GM12878 (cell line): ENCODE data around the gene IMPG2. TPM values are rescaled to one million over a fixed set of nuclear protein-coding genes. Genes with fewer than 3 reads are reported as not detected.

Experiments used
- ATAC-seq: fragments of 200-7000 bp; cut with Tn5 transposase; 3 replicates; pipeline ENCODE4 v1.9.1; 2020; ENCODE audit warnings: mild to moderate bottlenecking, moderate library complexity
- BruUV-seq: library from RNA; stranded (reverse); fragments of 400-500 nt; replicated peaks from 2 replicates; lab custom pipeline; 2021; lab: Mats Ljungman, UMichigan
- CTCF ChIA-PET: fragments of 300-600 bp; sonication (Branson Sonifier 250); formaldehyde crosslinking; extraction: SDS; loops from one replicate; lab custom pipeline; 2021; ENCODE audit warnings: inconsistent platforms; lab: Yijun Ruan, JAX
- POLR2A ChIA-PET: fragments of 350-600 bp; formaldehyde crosslinking; extraction: SDS; loops from one replicate; lab custom pipeline; 2021; ENCODE audit warnings: inconsistent platforms; lab: Charles Lee
- RAD21 ChIA-PET: fragments of 300-600 bp; sonication (Branson Sonifier 250); formaldehyde crosslinking; loops from one replicate; lab custom pipeline; 2023; ENCODE audit warnings: antibody characterized with exemption; ENCODE audit not compliant: unreplicated experiment; lab: Charles Lee
- SMC1A ChIA-PET: fragments of 300-600 bp; sonication (Branson Sonifier 250); formaldehyde crosslinking; loops from one replicate; lab custom pipeline; 2023; ENCODE audit not compliant: unreplicated experiment, uncharacterized antibody; lab: Charles Lee
- DNase-seq: peaks from one replicate; pipeline ENCODE4 v3.0.0-alpha.2; 2011; ENCODE audit warnings: low read depth, low spot score
- FAIRE-seq: peaks from 3 replicates; lab custom pipeline; 2011; peaks lifted over from hg19 to GRCh38; lab: Jason Lieb, UNC
- H2AFZ ChIP-seq: 2 replicates; pipeline ENCODE4 v1.6.0; 2011; ENCODE audit warnings: low read depth, low read length, control low read depth; ENCODE audit not compliant: control insufficient read depth
- H3K27ac ChIP-seq: 2 replicates; pipeline ENCODE4 v1.5.1; 2011; ENCODE audit warnings: control low read depth; ENCODE audit not compliant: control insufficient read depth, insufficient read depth
- H3K27me3 ChIP-seq, 2 experiments: replicated peaks in 1 of 2; 2 replicates each; pipeline versions ENCODE4 v1.6.0 to v1.6.1; 2011; ENCODE audit warnings: low read length in 1 of 2; ENCODE audit not compliant: control insufficient read depth in 2 of 2, insufficient read depth in 2 of 2
- H3K36me3 ChIP-seq, 2 experiments: 2 replicates each; pipeline ENCODE4 v1.5.1; 2011; ENCODE audit warnings: low read length in 1 of 2; ENCODE audit not compliant: control insufficient read depth in 2 of 2, insufficient read depth in 2 of 2
- H3K4me1 ChIP-seq: 2 replicates; pipeline ENCODE4 v1.6.1; 2011; ENCODE audit warnings: mild to moderate bottlenecking, low read length, moderate library complexity, mixed read lengths; ENCODE audit not compliant: control insufficient read depth, insufficient read depth
- H3K4me2 ChIP-seq: 2 replicates; pipeline ENCODE4 v1.6.0; 2011; ENCODE audit warnings: control low read depth; ENCODE audit not compliant: control insufficient read depth, insufficient read depth
- H3K4me3 ChIP-seq: fragments of 200-600 bp; sonication (generic); 2 replicates; pipeline ENCODE4 v1.5.1; 2016
- H3K79me2 ChIP-seq: 2 replicates; pipeline ENCODE4 v1.6.0; 2011; ENCODE audit warnings: low read length; ENCODE audit not compliant: control insufficient read depth, insufficient read depth
- H3K9ac ChIP-seq: 2 replicates; pipeline ENCODE4 v1.8.0; 2011; ENCODE audit warnings: low read length, control low read depth, mixed read lengths; ENCODE audit not compliant: control insufficient read depth, insufficient read depth
- H3K9me3 ChIP-seq: replicated peaks from 3 replicates; pipeline ENCODE4 v1.5.1; 2011; ENCODE audit warnings: mild to moderate bottlenecking, low read length; ENCODE audit not compliant: control insufficient read depth, insufficient read depth
- H4K20me1 ChIP-seq: 2 replicates; pipeline ENCODE4 v1.6.0; 2011; ENCODE audit not compliant: control insufficient read depth, insufficient read depth
- KAT2A ChIP-seq: conservative IDR thresholded peaks from 2 replicates; pipeline ENCODE4 v1.6.1; 2011; ENCODE audit warnings: low read depth, low read length; ENCODE audit not compliant: control insufficient read depth
- LARP7 ChIP-seq: fragments of 450-650 bp; IDR thresholded peaks from 2 replicates; pipeline ENCODE4 v1.6.1; 2017; ENCODE audit warnings: mild to moderate bottlenecking
- POLR2AphosphoS2 ChIP-seq: IDR thresholded peaks from 2 replicates; pipeline ENCODE4 v1.6.1; 2011; ENCODE audit warnings: low read depth, mild to moderate bottlenecking, low read length, improper control_type of control experiment, moderate library complexity
- SIN3A ChIP-seq: IDR thresholded peaks from 2 replicates; pipeline ENCODE4 v1.6.1; 2012; ENCODE audit warnings: low read depth, low read length, improper control_type of control experiment
- WGBS: methylation state at CpG from one replicate; pipeline ENCODE4 v1.1.6; 2016; ENCODE audit warnings: low lambda C conversion rate; ENCODE audit not compliant: insufficient replicate concordance, insufficient coverage; ENCODE audit errors: missing lambda C conversion rate; 5-methylcytosine and 5-hydroxymethylcytosine counted together
- in situ Hi-C: fragments of 300-500 bp; cut with MboI; formaldehyde crosslinking; loops from 9 replicates; pipeline ENCODE4 v1.14.3; 2018; ENCODE audit warnings: mixed read lengths
- intact Hi-C: fragments of 100-400 bp; cut with micrococcal nuclease; formaldehyde crosslinking; loops from one replicate; pipeline ENCODE4 v1.14.2; 2022; ENCODE audit not compliant: unreplicated experiment
- polyA plus RNA-seq, 11 experiments: library from polyadenylated mRNA; depleted of rRNA in 4 of 11; unstranded in 6 of 11; stranded (reverse) in 5 of 11; fragments of >200 nt; fragmentation: Nextera tagmentation in 4 of 11; fragmentation: Illumina TruSeq in 1 of 11; extraction: Ambion mirVana in 4 of 11; extraction: Trizol in 1 of 11; gene quantifications; 1 replicate in 1 of 11; 2 replicates in 10 of 11; pipeline versions ENCODE4 v1.2.1 to v1.2.3, GENCODE V29; 2011 to 2016; ENCODE audit warnings: inconsistent platforms in 2 of 11, missing spikeins in 2 of 11, low read depth in 1 of 11
- total RNA-seq, 4 experiments: library from RNA; depleted of rRNA in 3 of 4; stranded (reverse); fragments of >200 nt in 3 of 4; fragmentation: Illumina TruSeq in 1 of 4; extraction: Trizol in 1 of 4; gene quantifications; 2 replicates each; pipeline versions ENCODE4 v1.2.1 to v1.2.3, GENCODE V29; 2013 to 2021
- TF ChIP-seq, protein P1 (sequence below): IDR thresholded peaks from 2 replicates; pipeline ENCODE4 v1.6.1; 2011; ENCODE audit warnings: low read depth, low read length, improper control_type of control experiment, borderline replicate concordance
- TF ChIP-seq, protein P2 (sequence below): fragments of 450-650 bp; IDR thresholded peaks from 2 replicates; pipeline ENCODE4 v1.6.1; 2017; ENCODE audit warnings: low read depth, mild to moderate bottlenecking, moderate library complexity

The IMPG2 gene
- total and polyA plus RNA-seq, 10 of the 15 experiments (the other 5 are each of a cell fraction or from before 2014, with no cell fraction given), result under 0.01 to 0.17 (median 0.10) TPM; not detected in 3

DNA sequence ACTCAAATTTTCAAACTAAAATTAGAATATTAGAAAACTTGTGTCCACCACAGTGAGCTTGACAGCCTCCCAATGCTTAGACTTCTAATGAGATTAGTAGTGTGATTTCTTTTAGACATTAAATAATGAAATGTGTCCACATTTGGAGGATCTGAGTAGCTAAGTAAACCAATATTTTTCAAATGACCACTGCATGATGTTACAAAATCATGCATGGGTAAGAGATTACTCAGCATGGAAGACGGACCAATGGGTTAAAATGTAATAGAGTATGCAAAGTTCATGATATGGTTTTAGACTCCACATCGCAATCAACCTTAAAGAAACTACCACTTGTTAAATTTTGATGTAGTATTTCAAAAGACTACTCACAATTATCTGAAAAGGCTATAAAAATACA, 130.6 kb downstream of the IMPG2 start:
- no peak overlapping the region for H2AFZ ChIP-seq
- DNase-seq (no peak), FAIRE-seq (no peak), ATAC-seq (no peak)
- H3K27me3 ChIP-seq, result no peaks in the 10 kb centered on the region
- H3K4me3 ChIP-seq, result no peak overlapping the region
- no peaks in the 10 kb centered on the region for H3K4me1 ChIP-seq
- no peak overlapping the region for H3K4me2 ChIP-seq
- H3K79me2 ChIP-seq, result no peaks in the 10 kb centered on the region
- POLR2A ChIA-PET, result interaction anchor here (0.6 kb wide), 1 partner anchor 443 kb away, joined by 7 read pairs; no protein-coding TSS in a partner anchor
- intact Hi-C loops (loop anchor here (10.0 kb wide), 1 partner anchor 725 kb away; no protein-coding TSS in a partner anchor), in situ Hi-C loops (no loop called here)
- TF ChIP-seq POLR2AphosphoS2 (no peak), LARP7 (no peak), KAT2A (no peak), SIN3A (no peak)
- TF ChIP-seq, protein P1, sequence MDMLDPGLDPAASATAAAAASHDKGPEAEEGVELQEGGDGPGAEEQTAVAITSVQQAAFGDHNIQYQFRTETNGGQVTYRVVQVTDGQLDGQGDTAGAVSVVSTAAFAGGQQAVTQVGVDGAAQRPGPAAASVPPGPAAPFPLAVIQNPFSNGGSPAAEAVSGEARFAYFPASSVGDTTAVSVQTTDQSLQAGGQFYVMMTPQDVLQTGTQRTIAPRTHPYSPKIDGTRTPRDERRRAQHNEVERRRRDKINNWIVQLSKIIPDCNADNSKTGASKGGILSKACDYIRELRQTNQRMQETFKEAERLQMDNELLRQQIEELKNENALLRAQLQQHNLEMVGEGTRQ, result no peak
- TF ChIP-seq, protein P2, sequence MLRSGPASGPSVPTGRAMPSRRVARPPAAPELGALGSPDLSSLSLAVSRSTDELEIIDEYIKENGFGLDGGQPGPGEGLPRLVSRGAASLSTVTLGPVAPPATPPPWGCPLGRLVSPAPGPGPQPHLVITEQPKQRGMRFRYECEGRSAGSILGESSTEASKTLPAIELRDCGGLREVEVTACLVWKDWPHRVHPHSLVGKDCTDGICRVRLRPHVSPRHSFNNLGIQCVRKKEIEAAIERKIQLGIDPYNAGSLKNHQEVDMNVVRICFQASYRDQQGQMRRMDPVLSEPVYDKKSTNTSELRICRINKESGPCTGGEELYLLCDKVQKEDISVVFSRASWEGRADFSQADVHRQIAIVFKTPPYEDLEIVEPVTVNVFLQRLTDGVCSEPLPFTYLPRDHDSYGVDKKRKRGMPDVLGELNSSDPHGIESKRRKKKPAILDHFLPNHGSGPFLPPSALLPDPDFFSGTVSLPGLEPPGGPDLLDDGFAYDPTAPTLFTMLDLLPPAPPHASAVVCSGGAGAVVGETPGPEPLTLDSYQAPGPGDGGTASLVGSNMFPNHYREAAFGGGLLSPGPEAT, result no peak
- no peaks in the 10 kb centered on the region for H3K9me3 ChIP-seq
- CTCF ChIA-PET, result interaction anchor here (0.6 kb wide), 2 partner anchors 25 to 321 kb away, joined by 3 read pairs; no protein-coding TSS in a partner anchor
- H3K9ac ChIP-seq, result no peak overlapping the region
- 48% methylated on average over 2 of the region's 2 CpGs for WGBS
- SMC1A ChIA-PET, result interaction anchor here (1.2 to 1.6 kb wide), 3 partner anchors 9 to 49 kb away, joined by 3 to 6 read pairs (median 5); no protein-coding TSS in a partner anchor
- no peaks in the 10 kb centered on the region for H3K36me3 ChIP-seq
- no TSS peak for BruUV-seq
- no peak overlapping the region for H3K27ac ChIP-seq
- RAD21 ChIA-PET, result no interaction called here
- no peaks in the 10 kb centered on the region for H4K20me1 ChIP-seq
